NCI-H748 (cell line): Measurements from ENCODE around the gene RNU6-1.

Source experiments
- DNase-seq: peaks from one replicate; lab custom pipeline; 2025; ENCODE audit not compliant: unreplicated experiment; lab: John Stamatoyannopoulos, UW

RNU6-1 gene

DNA sequence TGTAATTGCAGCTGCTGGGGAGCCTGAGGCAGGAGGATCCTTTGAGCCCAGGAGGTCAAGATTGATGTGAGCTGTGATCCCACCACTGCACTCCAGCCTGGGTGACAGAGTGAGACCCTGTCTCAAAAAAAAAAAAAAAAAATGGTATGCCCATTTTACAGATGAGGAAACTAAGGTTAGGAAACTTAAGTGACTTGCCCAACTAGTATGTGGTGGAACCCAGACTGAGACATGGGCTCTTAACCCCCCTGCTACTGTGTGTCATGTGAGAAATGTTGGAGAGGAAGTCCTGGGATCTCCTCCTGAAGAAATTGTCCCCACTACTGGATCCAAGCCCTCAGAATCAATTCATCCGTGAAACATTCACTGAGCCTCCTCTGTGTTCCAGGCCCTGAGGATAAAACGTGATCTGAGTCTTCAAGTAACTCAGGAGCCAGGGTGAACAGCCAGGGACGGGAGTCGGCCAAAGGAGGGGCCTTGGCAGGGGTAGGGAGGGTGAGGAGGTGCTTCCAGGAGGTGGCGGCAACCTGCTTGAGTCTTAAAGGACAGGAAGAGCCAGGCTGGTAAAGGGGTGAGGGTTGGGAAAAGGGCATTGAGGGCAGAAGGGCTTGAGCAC lies 19.6 kb upstream of the RNU6-1 start:
- no peak for DNase-seq

DNA sequence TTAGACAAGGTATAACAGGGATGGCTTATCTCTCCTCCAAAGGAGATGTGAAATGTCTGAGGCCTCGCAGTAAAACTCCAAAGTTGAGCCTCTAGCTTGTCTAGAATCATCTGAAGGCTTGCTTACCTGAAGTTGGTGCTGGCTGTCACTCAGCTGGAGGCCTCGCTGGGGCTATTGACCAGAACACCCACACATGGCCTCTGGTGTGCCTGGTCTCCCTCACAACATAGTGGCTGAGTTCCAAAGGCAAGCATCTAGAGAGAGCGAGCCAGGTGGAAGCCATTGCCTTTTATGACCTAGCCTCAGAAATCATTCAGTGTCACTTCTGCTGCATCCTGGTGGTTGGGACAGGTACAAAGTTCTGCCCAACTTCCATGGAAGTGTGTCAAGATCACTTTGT lies 17.4 kb upstream of the RNU6-1 start:
- no peak for DNase-seq

DNA sequence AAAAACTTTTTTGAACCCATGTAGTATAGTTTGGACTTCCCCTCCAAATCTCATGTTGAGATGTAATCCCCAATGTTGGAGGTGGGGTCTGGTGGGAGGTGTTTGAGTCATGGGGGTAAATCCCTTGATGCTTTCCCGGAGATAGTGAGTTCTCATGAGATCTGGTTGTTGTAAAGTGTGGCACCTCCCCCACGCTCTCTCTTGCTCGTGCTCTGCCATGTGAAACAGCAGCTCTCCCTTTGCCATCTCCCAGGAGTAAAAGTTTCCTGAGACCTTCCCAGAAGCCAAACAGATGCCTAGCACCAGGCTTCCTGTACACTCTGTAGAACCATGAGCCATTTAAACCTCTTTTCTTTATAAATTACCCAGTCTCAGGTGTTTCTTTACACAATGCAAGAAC lies 16.0 kb upstream of the RNU6-1 start:
- no peak for DNase-seq

DNA sequence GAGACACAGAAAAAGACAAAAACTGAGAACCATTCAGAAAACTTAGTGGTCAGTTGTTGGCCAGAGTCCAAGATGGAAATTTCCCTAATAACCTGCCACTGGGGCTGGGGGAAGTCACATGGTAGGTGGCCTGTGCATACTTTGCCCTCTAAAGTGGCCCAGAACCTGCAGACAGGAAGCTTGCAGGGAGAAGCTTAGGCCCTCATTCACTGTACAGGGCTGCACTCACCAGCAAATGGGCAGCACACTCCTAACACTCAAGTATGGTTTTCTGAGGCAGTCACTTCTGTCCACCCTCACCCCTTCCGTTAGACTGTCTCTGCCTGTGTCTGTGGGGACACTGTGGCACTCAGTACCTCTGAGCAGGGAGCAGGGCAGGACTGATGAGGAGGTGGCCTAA lies 14.5 kb upstream of the RNU6-1 start:
- no peak for DNase-seq

DNA sequence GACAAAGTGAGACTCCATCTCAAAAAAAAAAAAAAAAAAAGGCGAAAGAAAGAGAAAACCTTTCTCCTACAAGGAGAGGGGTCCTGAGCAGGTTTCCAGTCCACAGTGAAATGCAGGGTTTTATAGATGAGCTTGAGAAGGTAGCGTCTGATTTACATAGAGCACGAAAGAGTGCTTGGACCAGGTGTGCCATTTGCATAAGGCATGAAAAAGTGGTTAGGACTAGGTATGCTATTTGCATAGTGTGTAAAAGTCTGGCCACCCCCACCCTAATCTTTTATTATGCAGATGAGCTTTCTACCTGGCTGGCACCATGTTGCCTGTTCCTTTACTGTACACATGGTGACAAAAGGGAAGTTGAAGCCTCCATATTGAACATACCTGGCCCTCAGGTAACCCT lies 13.6 kb upstream of the RNU6-1 start:
- no peak for DNase-seq

DNA sequence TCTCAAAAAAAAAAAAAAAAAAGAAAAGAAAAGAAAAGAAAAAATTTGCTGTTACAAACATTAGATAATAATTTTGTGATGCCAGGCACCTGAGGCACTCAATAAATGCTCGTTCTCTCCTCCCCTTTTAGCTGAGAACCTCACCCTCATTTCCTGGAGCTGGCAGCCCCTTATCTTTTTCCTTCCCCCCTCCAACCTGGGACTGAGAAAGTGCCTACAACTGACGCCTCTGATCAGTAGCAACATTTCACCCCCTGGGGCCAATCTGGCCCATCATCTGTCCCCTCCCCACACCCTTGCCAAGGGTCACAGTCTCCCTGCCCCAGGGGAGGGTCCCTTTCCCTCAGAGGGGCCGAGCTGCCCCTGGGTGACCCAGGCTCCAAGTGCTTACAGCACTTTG lies 12.6 kb upstream of the RNU6-1 start:
- no peak for DNase-seq

DNA sequence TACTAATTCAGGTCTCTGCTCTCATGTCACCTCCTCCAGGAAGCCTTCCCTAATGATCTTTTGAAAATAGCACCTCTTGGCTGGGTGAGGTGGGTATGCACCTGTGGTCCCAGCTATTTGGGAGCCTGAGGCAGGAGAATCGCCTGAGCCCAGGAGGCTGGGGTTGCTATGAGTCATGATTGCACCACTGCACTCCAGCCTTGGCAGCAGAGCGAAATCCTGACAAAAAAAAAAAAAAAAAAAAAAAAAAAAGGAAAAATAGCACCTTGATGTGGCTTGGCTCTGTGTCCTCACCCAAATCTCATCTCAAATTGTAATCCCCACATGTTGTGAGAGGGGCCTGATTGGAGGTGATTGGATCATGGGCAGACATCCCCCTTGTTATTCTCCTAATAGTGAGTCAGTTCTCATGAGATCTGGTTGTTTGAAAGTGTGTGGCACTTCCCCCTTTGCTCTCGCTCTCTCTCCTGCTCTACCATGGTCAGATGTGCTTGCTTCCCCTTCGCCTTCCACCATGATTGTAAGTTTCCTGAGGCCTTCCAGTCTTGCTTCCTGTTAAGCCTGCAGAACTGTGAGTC lies 11.2 kb upstream of the RNU6-1 start:
- DNase-seq: no peak

DNA sequence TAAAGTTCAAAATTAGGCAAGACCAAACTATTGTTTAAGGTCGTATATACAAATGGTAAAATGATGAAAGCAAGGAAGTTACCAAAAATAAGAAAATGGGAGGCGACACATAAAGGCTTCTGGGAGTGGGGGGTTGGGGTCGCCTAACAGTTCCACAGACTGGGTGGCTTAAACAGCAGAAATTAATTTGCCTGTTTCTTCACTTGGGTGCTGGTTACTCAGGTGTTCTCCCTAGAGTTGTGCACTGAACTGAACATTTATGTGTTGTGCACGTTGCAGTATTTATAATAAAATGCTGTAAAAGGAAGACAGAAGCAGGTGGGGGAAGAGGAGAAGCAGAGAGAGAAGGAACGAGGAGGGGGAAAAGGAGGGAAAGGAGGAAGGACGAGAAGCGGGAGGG lies 10.5 kb upstream of the RNU6-1 start:
- DNase-seq: no peak

DNA sequence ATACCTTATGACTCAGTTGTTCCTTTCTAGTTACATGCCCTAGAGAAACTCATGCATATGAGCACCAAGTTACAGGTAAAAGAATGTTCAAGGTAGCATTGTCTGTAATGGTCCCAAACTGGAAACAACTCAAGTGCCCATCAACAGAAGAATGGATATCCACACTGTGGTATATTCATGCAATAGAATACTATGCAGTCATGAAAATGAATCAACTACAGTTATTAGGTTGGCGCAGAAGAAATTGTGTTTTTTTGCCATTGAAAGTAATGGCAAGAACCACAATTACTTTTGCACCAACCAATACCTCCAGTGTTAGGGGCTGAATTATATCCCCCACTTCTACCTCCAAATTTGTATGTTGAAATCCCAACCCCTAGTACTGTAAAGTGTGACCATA lies 9.7 kb upstream of the RNU6-1 start:
- no peak for DNase-seq

DNA sequence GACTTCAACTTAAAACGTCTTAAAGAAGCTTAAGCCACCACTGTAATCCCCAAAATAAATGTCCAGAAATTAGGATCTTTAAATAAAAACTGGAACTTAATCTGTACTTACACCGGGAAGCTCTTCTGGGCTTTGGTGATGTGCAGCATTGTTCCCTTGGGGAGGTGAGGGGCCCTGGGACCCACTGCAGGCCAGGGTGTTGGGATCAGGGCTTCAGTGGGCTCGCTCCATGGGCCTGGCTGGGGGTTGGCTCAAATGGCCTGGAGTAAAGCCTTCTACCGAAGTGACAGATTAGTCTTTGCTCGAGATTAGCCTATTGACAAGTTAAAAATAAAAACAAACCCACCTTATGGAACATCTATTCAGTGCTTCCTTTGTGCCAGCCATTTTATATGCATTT lies 6.1 kb upstream of the RNU6-1 start:
- DNase-seq: no peak

DNA sequence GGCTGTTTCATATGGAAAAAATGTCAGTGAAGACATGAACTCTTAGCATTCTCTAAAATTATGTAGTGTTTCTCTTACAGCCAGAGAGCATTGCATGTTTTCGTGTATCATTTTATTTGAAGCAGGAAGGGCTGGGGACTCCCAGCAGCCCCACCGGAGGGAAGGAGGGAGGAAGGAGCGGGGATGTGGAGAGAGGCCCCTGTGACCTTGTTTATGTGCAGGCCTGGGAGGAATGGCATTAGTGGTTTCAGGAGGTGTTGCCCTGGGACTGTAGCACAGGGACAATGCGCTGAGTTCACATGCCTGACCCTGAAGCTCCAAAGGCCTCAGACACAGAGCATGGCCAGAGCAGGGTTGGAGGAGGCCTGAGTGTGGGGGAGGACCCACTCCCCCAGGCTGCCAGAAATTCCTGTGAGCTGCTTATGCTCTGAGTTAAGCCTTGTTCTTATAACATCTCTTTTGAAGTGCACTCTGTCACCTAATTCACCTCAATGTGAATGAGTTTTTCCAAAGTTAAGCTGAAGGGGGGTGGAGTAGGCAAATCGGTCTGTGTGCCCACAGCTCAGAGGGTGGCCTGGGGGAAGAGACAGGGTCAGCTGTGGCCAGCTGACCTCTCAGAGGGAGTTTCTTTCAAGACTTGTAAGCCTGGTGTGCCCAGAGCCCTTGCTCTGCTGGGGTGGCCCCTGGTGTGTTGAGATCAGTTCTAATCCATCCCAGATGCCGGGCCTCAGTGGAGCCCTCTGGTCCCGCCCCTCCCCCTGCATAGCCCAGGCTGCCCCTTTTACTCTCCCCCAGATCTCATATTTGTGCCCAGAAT lies 3.9 kb upstream of the RNU6-1 start:
- DNase-seq: no peak

DNA sequence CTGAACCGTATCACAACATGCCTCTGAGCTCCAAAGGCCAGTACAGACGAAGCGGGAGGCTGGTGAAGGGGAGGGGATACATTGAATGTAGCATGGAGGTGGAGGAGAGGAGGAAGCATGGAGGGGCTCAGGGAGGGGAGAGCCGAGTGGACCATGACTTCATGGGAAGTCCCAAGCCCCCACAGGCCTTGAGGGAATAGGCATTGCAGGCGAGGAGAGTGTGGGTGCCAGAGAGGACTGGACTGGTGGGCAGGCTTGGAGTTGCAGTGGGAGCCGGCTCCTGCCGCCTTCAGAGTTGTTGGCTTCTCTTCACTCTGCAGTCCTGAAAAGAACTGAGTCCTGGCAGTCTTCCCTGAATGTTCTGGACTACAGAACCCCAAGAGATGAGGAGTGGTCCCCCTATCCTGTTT lies 3.3 kb upstream of the RNU6-1 start:
- DNase-seq: no peak

DNA sequence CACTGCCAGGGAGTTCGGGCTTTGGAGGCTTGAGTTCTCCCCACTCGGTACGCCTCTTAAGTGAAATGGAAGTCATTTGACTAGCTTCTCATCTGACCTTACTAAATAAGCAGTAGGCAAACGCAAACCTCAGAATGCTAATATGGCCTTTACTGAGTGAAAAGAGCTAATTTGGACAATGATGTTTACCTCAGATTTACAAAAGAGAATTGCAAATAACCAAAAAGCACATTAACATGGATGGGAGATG lies 1.6 kb upstream of the RNU6-1 start:
- no peak for DNase-seq

DNA sequence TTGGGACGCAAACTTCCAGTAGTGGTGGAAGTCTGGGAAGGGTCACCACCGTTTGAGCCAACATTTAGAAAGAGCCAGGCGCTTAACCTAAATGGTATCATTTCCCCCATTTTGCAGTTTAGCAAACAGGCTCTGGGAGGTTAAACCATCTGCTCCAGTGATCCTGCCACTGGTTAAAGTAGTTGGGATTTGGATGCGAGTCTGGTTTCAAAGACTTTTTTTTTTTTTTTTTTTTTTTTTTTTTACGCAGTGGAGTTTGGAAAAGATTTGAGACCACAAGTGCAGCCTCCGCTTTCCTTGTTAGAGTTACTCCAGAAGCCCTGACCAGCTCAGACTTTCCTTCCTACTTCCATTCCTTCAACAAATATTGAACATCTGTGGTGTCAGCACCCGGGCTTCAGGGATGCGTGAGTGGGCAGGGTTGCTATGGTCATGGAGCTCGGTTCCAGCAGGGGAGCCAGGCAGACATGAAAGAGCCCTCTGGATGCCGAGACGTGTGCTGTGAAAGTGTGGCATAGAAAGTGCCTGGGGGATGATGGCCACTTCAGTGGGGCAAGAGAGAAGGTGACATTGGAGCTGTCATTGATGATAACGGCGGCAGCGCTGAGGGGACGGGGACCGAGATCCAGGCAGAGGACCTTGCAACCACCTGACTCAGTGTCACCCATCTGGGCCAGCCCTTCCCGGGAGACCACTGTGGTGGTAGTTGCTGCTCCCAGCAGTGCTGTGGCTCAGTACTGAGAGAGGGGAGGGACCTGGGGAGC lies 1.1 kb upstream of the RNU6-1 start:
- DNase-seq: peak; percentile 59

DNA sequence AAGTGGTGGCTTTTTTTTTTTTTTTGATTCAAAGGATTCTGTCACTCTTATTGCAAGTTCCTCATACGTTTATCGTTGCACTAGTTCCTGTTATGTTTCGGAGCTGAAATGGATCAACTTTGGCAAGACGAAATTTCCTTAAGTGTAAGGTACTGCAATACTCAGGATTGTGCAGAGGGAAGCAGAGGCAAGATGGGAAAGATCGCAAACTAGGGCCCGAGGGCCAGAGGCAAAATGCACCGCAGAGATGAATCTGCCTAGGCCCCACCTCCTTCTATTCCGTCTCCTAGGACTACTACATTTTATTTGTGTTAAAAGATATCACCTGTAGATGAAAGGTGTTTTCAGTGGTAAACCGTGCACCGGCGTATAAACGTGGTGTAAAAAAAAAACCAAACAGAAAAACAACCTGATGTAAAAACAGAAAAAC lies 331 bp downstream of the RNU6-1 start:
- peak; percentile 62 for DNase-seq

DNA sequence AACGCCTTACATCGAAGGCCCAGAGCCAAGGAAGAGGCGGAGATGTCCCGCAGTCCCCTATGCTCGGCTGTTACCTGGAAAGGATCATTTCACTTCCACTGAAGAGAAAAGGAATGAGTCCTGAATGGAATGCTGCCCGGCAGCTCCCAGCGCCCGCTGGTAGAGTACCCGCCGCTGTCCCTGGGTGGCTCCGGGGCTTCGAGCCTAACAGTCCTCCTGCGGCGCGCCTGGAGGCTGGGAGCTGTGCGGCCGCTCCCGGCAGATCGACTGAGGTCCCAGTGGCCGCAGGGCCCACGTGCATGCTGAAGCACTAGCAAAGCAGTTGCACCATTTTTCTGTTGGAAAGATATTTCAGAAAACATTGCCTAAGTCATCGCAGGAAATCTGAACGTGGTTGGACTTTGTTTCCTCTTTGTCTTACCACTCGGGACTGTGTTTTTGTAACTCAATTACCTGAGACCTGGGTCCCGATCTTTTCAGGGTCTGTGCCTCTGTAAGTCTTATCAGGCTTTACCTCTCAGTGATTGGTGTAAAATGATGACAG lies 984 bp downstream of the RNU6-1 start:
- peak; percentile 72 for DNase-seq

DNA sequence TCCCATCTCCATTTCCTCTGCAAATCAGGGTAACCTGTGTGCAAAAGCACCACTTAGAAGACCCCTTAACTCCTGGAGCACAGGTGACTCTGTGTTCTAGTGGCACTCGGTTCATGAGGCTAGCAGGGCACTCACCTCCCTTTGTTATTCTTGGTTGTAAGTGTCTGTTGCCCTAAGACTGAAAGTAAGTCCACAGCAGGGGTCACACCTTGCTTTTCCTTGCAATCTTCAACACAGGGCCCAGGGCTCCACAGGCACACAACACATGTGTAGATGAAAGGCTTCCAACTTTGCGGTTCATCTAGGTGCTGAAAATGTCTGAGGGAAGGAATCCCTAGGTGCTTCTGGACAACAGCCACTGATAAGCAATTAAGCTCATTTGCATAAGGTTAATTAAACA lies 2.9 kb downstream of the RNU6-1 start:
- no peak for DNase-seq

DNA sequence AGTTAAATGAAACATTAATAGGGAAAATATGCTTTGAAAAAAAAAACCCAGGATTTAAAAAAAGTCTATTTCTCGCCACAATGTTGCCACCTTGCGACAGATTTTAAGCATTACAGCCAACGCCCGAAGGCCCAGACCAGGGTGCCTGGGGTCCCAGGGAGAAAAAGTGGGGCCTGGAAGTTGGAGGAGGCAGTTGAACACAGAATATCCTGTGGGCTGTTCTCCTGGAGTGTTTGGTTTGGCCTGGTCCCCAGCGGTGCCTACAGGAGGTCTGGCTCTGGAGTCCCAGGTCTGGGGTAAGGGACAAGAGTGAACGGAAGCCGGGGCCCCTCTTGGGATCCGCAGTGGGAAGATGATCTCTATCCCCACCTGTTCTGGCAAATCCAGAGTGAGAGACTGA lies 3.4 kb downstream of the RNU6-1 start:
- peak; percentile 35 for DNase-seq

DNA sequence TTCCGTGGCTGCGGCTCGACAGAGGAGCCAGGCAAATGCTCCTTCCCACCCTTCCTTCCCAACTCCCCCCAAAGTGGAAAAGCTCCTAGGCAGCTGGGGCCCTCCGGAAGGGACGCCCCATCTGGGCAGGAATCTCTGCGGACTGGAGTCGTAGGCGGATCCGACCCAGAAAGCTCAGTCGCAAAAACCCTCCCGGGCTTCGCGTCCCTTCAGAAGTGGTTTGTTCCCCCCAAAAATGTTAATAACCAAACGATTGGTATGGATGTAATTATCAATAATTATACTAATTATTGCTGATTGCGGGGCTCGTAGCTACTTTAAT lies 3.8 kb downstream of the RNU6-1 start:
- peak; percentile 42 for DNase-seq

DNA sequence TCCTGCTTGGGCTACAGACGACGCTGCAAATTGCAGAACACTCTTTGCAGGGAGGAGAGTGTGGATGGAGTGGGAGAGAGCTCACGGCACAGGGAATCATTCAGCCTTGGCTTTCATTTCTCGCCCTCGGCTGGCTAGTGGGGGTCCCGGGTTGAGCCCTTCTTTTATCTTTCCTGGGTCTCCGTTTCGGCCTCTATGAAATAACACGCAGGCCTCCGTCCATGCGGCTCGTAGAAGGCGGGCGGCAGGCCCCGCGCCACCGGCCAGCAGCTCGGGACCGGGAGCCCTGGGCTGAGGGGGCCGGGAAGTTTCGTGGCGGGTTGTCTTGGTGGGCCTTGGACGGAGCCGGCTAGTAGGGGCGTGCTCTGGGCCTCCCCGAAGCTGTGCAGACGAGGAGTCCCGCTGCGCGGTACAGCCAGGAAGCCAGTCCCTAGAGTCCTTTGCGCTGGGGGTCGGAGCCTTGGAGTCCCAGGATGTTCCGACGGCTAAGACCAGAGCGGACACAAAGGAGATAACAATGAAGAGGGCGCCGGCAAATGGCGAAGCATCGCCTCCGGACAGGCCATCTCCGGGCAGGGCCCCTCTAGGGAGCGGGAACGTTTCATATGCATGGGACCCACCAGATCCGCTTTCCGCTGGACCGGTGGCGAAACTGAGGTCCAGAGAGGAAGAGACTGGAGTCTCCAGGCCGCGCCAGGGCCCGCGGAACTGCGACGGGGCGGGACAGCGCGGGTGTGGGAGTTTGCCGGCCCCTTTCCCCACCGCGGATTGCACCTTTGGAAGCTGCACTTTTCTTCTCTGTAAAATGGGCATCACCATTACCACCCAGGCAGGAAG lies 4.3 kb downstream of the RNU6-1 start:
- peak; percentile 32 for DNase-seq
